Mucosa of rectum (tissue), 2 donors: ENCODE measurements around the gene CEP70.

Experiments
- H3K27ac ChIP-seq, 2 donors: one replicate each; pipeline ENCODE4 v1.7.0; 2013; ENCODE audit warnings: inconsistent platforms in 2 of 2, low read depth in 2 of 2, low read length in 2 of 2
- H3K27me3 ChIP-seq, 2 donors: one replicate each; pipeline ENCODE4 v1.7.0; 2013; ENCODE audit warnings: low read length in 2 of 2; ENCODE audit not compliant: control insufficient read depth in 2 of 2, insufficient read depth in 2 of 2
- H3K36me3 ChIP-seq, 2 donors: one replicate each; pipeline ENCODE4 v1.7.0; 2013; ENCODE audit warnings: low read length in 2 of 2; ENCODE audit not compliant: control insufficient read depth in 2 of 2, insufficient read depth in 2 of 2
- H3K4me1 ChIP-seq, 2 donors: one replicate each; pipeline ENCODE4 v1.7.0; 2013; ENCODE audit warnings: low read length in 2 of 2, mild to moderate bottlenecking in 1 of 2; ENCODE audit not compliant: control insufficient read depth in 2 of 2, insufficient read depth in 2 of 2
- H3K4me3 ChIP-seq, 2 donors: one replicate each; pipeline ENCODE4 v1.7.0; 2013; ENCODE audit warnings: low read length in 2 of 2
- H3K9ac ChIP-seq, 2 donors: one replicate each; pipeline ENCODE4 v1.7.0; 2013; ENCODE audit warnings: low read length in 2 of 2, low read depth in 1 of 2, mild to moderate bottlenecking in 1 of 2
- H3K9me3 ChIP-seq, 2 donors: one replicate each; pipeline ENCODE4 v1.7.0; 2013; ENCODE audit warnings: low read length in 2 of 2; ENCODE audit not compliant: control insufficient read depth in 2 of 2
- donor health status: healthy.
- donor health status: Normal muscosa, but diverticular disease.

The CEP70 gene

DNA sequence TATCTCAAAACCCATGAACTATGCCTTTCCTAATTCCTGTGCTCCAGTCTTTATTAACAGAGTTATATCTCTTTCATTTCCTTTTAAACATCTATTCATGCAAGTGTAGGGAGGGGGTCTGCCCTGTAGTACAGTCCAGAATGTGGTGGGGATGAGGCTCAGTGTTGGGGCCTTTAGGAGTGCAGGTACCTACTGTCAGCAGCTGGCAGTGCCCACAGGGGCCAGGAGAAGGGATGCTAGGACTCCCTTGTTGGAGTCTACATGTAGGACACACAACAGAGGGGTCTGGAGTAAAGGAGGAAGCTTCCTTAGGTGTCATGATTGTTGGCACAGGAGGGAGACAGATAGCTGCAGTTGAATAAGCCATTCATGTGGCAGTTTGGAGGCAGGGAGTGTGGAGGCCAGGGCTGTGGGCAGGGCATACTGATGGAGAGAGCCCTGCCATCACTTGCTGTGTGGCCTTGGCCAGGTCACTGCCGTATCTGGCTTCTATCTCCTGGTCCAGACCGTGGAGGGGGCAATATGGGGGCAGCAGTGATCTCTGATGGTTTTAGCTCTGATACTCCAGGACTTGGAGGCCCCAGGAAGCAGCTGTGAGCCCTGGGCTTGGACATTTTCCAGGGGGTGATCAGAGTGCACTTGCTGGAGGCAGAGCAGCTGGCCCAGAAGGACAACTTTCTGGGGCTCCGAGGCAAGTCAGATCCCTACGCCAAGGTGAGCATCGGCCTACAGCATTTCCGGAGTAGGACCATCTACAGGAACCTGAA, 130.2 kb downstream of the CEP70 start:
- Histone ChIP-seq H3K27ac (no peak overlapping the region), H3K4me1 (no peaks in the 10 kb centered on the region), H3K36me3 (no peaks in the 10 kb centered on the region), H3K9ac (no peak overlapping the region), H3K27me3 (no peaks in the 10 kb centered on the region), H3K4me3 (no peak overlapping the region), H3K9me3 (no peaks in the 10 kb centered on the region)

DNA sequence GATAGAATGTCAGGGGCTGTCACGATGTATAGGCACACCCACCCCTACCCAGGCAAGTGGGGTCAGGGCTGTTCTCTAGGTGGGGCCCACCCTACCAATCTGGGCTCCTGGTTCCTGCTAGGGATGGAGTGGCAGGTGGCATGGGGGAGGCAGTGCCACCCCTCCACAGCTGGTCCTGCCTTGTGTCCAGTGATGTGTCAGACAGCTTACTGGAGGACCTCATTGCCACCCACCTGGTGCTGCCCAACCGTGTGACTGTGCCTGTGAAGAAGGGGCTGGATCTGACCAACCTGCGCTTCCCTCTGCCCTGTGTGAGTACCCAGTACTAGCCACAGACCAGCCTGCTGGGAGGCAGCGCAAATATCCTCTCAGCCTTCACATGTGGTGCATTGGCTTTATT, 132.2 kb downstream of the CEP70 start:
- no peak overlapping the region for H3K27ac ChIP-seq
- H3K36me3 ChIP-seq = no peaks in the 10 kb centered on the region
- H3K9me3 ChIP-seq = no peaks in the 10 kb centered on the region
- no peaks in the 10 kb centered on the region for H3K27me3 ChIP-seq
- H3K9ac ChIP-seq = no peak overlapping the region
- no peak overlapping the region for H3K4me3 ChIP-seq
- H3K4me1 ChIP-seq = no peaks in the 10 kb centered on the region

- no peaks in the 10 kb centered on the region for H3K36me3 ChIP-seq
- no peak overlapping the region for H3K9ac ChIP-seq
- H3K27me3 ChIP-seq = no peaks in the 10 kb centered on the region
- no peak overlapping the region for H3K4me3 ChIP-seq
- H3K27ac ChIP-seq = no peak overlapping the region
- H3K9me3 ChIP-seq = no peaks in the 10 kb centered on the region
- H3K4me1 ChIP-seq = no peaks in the 10 kb centered on the region
Measured at GRCh38 chr3:138461246-138461645, 132.8 kb downstream of the CEP70 start.

GRCh38 chr3:138460536-138461205, 133.4 kb downstream of the CEP70 start:
- no peaks in the 10 kb centered on the region for H3K27me3 ChIP-seq
- no peak overlapping the region for H3K27ac ChIP-seq
- no peaks in the 10 kb centered on the region for H3K36me3 ChIP-seq
- H3K4me3 ChIP-seq = no peak overlapping the region
- no peak overlapping the region for H3K9ac ChIP-seq
- H3K9me3 ChIP-seq = no peaks in the 10 kb centered on the region
- H3K4me1 ChIP-seq = no peaks in the 10 kb centered on the region

DNA sequence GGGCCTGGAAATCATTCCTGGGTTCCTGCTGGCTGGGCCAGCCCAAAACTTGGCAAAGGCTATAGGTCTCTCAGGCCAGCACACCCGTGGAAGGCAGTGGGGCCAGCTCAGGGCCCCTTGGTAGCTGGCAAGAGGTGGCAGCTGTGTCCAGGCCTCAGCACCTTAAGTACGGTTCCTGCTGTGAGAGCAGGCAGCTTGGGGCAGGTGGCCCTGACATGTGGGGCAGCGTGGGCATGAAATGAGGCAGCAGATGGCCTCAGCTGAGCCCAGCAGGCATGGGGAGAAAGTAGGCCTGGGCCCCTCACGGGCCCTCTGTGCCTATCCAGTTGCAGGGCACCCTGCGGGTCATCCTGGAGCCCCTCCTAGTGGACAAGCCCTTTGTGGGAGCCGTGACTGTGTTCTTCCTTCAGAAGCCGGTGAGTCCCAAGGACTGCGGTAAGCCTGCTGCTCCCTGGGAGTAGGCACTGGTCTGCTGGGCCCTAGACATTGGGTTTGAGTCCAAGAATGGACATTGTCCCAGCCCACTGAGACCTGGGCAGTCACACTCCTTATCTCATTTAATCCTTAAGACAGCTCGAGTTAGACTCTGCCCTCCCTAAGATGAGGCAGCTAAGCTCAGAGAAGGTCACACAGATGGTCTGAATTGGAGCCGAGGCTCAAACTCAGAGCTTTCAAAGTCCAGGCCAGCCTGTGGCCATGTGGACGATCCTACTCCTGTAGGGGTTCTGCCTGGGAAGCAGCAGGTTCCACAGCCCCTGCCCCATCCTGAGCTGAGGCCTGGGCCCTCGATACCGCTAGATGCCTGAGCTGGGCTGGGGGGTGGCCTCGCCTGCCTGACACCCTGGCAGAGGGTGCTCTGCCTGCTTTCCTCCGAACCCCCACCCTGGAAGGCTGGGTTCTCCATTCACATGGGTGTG, 134.2 kb downstream of the CEP70 start:
- no peaks in the 10 kb centered on the region for H3K4me1 ChIP-seq
- no peaks in the 10 kb centered on the region for H3K9me3 ChIP-seq
- H3K27me3 ChIP-seq = no peaks in the 10 kb centered on the region
- H3K4me3 ChIP-seq = no peak overlapping the region
- no peak overlapping the region for H3K9ac ChIP-seq
- no peak overlapping the region for H3K27ac ChIP-seq
- H3K36me3 ChIP-seq = no peaks in the 10 kb centered on the region

- Histone ChIP-seq H3K36me3 (no peaks in the 10 kb centered on the region), H3K27me3 (no peaks in the 10 kb centered on the region), H3K4me3 (no peak overlapping the region), H3K9me3 (no peaks in the 10 kb centered on the region), H3K9ac (no peak overlapping the region), H3K27ac (no peak overlapping the region), H3K4me1 (no peaks in the 10 kb centered on the region)
Measured at GRCh38 chr3:138458774-138459499, 135.1 kb downstream of the CEP70 start.

- Histone ChIP-seq H3K36me3 (no peaks in the 10 kb centered on the region), H3K9ac (no peak overlapping the region), H3K27ac (no peak overlapping the region), H3K27me3 (no peaks in the 10 kb centered on the region), H3K4me1 (no peaks in the 10 kb centered on the region), H3K4me3 (no peak overlapping the region), H3K9me3 (no peaks in the 10 kb centered on the region)
Measured at GRCh38 chr3:138457863-138458735, 136.0 kb downstream of the CEP70 start.

GRCh38 chr3:138456961-138457862, 136.8 kb downstream of the CEP70 start:
- no peak overlapping the region for H3K27ac ChIP-seq
- H3K4me1 ChIP-seq = no peaks in the 10 kb centered on the region
- no peaks in the 10 kb centered on the region for H3K27me3 ChIP-seq
- H3K9ac ChIP-seq = no peak overlapping the region
- no peak overlapping the region for H3K4me3 ChIP-seq
- H3K36me3 ChIP-seq = no peaks in the 10 kb centered on the region
- H3K9me3 ChIP-seq = no peaks in the 10 kb centered on the region
